Measurements from ENCODE around the gene MTHFSD.

MTHFSD gene

DNA sequence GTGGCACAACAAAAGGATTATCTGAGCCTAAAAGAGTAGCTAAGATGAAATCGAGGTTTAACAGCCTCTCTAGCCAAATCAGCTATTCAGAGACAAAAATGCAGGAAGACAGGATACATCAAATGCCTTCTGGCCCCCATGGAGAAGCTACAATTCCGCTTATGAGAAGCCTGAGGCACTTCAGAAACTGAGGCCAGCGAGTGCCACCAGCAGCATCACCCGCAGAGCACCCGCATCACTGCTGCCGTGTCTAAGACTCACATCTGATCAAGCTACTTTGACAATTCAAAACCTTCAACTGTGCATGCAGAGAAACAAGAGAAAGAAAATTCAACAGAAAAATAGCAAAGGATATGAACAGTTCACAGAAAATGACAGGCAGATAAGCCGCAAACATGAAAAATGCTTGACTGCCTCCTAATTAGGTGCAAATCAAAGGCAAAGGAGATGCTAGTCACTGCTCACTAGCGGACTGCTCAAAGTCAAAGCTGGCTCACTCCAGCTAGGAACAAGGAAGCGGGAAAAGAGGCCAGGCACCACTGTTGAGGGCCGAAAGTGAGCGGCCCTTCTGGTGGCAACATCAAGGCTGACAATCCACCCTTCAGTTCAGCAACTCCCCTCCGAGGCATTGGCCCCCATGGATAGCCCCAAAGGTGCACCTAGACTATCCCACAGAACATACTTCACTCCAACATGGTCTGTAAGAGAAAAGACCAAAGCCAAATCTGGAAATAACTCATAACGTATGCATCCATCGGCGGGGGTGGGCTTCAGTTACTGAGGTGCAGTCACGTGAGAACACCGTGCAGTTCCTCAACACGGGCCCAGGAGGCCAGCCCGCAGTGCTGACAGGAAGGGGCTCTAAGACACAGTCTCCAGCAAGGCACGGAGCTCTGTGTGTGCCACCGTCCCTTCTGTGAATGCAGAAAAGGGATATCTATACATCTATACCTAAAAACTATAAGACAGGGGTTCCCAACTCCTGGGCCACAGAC is 12.0 kb downstream of the MTHFSD start:
- no peaks in the 10 kb centered on the region for H3K79me1 ChIP-seq (ENCODE audit: low read length)
- no CpG with 5 or more reads among the region's 21 CpGs for WGBS (ENCODE audit: extremely low coverage, insufficient coverage, low lambda C conversion rate)
- H3K4me2 ChIP-seq (ENCODE audit: low read length), result no peak overlapping the region
- no peaks in the 10 kb centered on the region for H3K79me2 ChIP-seq (ENCODE audit: control insufficient read depth, insufficient read depth, low read length)
- H2BK15ac ChIP-seq (replicated peaks; ENCODE audit: low read depth), result no peak overlapping the region
- H3K36me3 ChIP-seq (ENCODE audit: control insufficient read depth, insufficient read depth, low read length), result no peaks in the 10 kb centered on the region
- H3K4ac ChIP-seq (ENCODE audit: low read depth, low read length), result no peak overlapping the region
- H2BK120ac ChIP-seq (ENCODE audit: low read depth, low read length), result no peak overlapping the region
- no peak overlapping the region for H4K8ac ChIP-seq (ENCODE audit: low read depth, low read length)
- no peak overlapping the region for H3K23ac ChIP-seq (ENCODE audit: low read length)
- no peak overlapping the region for H3K18ac ChIP-seq (ENCODE audit: low read length)
- no peak overlapping the region for H3K9ac ChIP-seq (ENCODE audit: low read length)
- no peak overlapping the region for H3K27ac ChIP-seq (ENCODE audit: low read depth, low read length)
- H4K5ac ChIP-seq (ENCODE audit: low read length), result no peak overlapping the region
- no peaks in the 10 kb centered on the region for H3K27me3 ChIP-seq (ENCODE audit: insufficient read depth, low read length, poor library complexity)
- H2AK5ac ChIP-seq (ENCODE audit: low read length), result no peak overlapping the region
- no peak overlapping the region for H3K56ac ChIP-seq (ENCODE audit: low read length)
- no peak overlapping the region for H3K4me3 ChIP-seq (ENCODE audit: low read length)
- no peaks in the 10 kb centered on the region for H3K4me1 ChIP-seq (ENCODE audit: control insufficient read depth, low read depth, low read length)
- H2BK5ac ChIP-seq (ENCODE audit: low read length), result no peak overlapping the region
- no peak for DNase-seq

GRCh38 chr16:86541560-86541959 is 13.5 kb downstream of the MTHFSD start:
- no peaks in the 10 kb centered on the region for H3K4me1 ChIP-seq (ENCODE audit: control insufficient read depth, low read depth, low read length)
- WGBS (ENCODE audit: extremely low coverage, insufficient coverage, low lambda C conversion rate), result no CpG with 5 or more reads among the region's 11 CpGs
- no peaks in the 10 kb centered on the region for H3K27me3 ChIP-seq (ENCODE audit: insufficient read depth, low read length, poor library complexity)
- no peak overlapping the region for H3K23ac ChIP-seq (ENCODE audit: low read length)
- no peak overlapping the region for H2BK15ac ChIP-seq (replicated peaks; ENCODE audit: low read depth)
- no peak overlapping the region for H3K27ac ChIP-seq (ENCODE audit: low read depth, low read length)
- no peak overlapping the region for H2BK5ac ChIP-seq (ENCODE audit: low read length)
- H3K4me2 ChIP-seq (ENCODE audit: low read length), result no peak overlapping the region
- no peak overlapping the region for H3K4me3 ChIP-seq (ENCODE audit: low read length)
- no peaks in the 10 kb centered on the region for H3K36me3 ChIP-seq (ENCODE audit: control insufficient read depth, insufficient read depth, low read length)
- no peak overlapping the region for H3K18ac ChIP-seq (ENCODE audit: low read length)
- H2BK120ac ChIP-seq (ENCODE audit: low read depth, low read length), result no peak overlapping the region
- H3K4ac ChIP-seq (ENCODE audit: low read depth, low read length), result no peak overlapping the region
- no peak overlapping the region for H3K9ac ChIP-seq (ENCODE audit: low read length)
- DNase-seq, result no peak
- no peaks in the 10 kb centered on the region for H3K79me2 ChIP-seq (ENCODE audit: control insufficient read depth, insufficient read depth, low read length)
- H4K8ac ChIP-seq (ENCODE audit: low read depth, low read length), result no peak overlapping the region
- H4K5ac ChIP-seq (ENCODE audit: low read length), result no peak overlapping the region
- H3K79me1 ChIP-seq (ENCODE audit: low read length), result no peaks in the 10 kb centered on the region
- no peak overlapping the region for H3K56ac ChIP-seq (ENCODE audit: low read length)
- no peak overlapping the region for H2AK5ac ChIP-seq (ENCODE audit: low read length)

DNA sequence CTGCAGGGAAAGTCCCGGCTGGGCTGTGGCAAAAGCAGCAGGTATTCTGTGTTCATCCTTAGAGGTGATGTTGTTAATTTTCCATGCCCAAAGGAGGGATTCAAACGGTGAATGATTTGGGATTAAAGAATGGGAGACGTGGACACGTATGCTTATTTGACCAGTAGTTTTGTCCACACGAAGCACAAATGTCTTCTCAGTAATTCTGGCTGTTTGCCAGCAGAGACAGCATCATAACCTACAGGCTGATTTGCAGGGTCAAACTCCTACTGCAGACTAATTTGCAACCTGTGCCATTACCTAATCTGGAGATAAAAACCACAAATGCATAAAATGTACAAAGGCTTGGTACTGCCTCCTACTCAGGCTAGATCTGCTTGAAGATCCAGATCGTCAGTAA is 14.1 kb downstream of the MTHFSD start:
- H4K5ac ChIP-seq (ENCODE audit: low read length), result no peak overlapping the region
- no peak overlapping the region for H2AK5ac ChIP-seq (ENCODE audit: low read length)
- no peaks in the 10 kb centered on the region for H3K36me3 ChIP-seq (ENCODE audit: control insufficient read depth, insufficient read depth, low read length)
- WGBS (ENCODE audit: extremely low coverage, insufficient coverage, low lambda C conversion rate), result no CpG with 5 or more reads among the region's 6 CpGs
- H3K18ac ChIP-seq (ENCODE audit: low read length), result no peak overlapping the region
- H3K56ac ChIP-seq (ENCODE audit: low read length), result no peak overlapping the region
- H3K4me2 ChIP-seq (ENCODE audit: low read length), result no peak overlapping the region
- no peak overlapping the region for H3K23ac ChIP-seq (ENCODE audit: low read length)
- H3K79me1 ChIP-seq (ENCODE audit: low read length), result no peaks in the 10 kb centered on the region
- no peak overlapping the region for H4K8ac ChIP-seq (ENCODE audit: low read depth, low read length)
- no peak overlapping the region for H3K27ac ChIP-seq (ENCODE audit: low read depth, low read length)
- H3K4me3 ChIP-seq (ENCODE audit: low read length), result no peak overlapping the region
- H2BK15ac ChIP-seq (replicated peaks; ENCODE audit: low read depth), result no peak overlapping the region
- H2BK120ac ChIP-seq (ENCODE audit: low read depth, low read length), result no peak overlapping the region
- H3K9ac ChIP-seq (ENCODE audit: low read length), result no peak overlapping the region
- no peak for DNase-seq
- no peak overlapping the region for H2BK5ac ChIP-seq (ENCODE audit: low read length)
- H3K4ac ChIP-seq (ENCODE audit: low read depth, low read length), result no peak overlapping the region
- H3K4me1 ChIP-seq (ENCODE audit: control insufficient read depth, low read depth, low read length), result no peaks in the 10 kb centered on the region
- no peaks in the 10 kb centered on the region for H3K79me2 ChIP-seq (ENCODE audit: control insufficient read depth, insufficient read depth, low read length)
- no peaks in the 10 kb centered on the region for H3K27me3 ChIP-seq (ENCODE audit: insufficient read depth, low read length, poor library complexity)

DNA sequence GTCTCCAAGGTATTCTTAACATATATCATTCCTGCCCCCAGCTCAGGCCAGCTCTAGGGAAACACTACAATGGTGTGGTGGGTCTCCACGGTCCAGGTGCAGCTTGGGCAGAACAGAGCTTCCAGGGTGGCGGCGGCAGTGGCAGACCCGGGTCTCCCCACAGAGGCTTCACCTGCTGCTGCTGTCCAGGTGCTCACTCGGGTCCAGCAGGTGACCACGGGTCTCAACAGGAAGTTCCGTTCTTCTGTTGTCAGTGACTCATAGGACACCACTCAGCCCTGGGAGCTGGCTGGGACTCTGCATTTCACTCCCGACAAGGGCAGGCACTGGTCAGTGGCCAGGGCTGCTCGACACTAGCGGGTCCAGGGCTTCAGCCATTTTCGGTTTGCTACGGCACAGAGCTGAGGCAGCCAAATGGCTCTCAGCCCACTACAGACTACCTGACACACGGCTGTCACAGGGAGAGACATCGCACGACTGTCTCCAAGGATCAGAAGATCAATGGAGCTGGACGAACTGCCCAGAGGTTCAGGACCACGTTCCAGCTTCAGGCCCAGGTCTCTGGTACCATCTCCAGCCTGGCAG is 16.7 kb downstream of the MTHFSD start:
- Histone ChIP-seq H3K36me3 (ENCODE audit: control insufficient read depth, insufficient read depth, low read length) (no peaks in the 10 kb centered on the region), H4K8ac (ENCODE audit: low read depth, low read length) (no peak overlapping the region), H2BK120ac (ENCODE audit: low read depth, low read length) (no peak overlapping the region), H2BK15ac (replicated peaks; ENCODE audit: low read depth) (no peak overlapping the region), H3K4ac (ENCODE audit: low read depth, low read length) (no peak overlapping the region), H3K79me2 (ENCODE audit: control insufficient read depth, insufficient read depth, low read length) (no peaks in the 10 kb centered on the region), H2AK5ac (ENCODE audit: low read length) (no peak overlapping the region), H4K5ac (ENCODE audit: low read length) (no peak overlapping the region), H3K9ac (ENCODE audit: low read length) (no peak overlapping the region), H3K79me1 (ENCODE audit: low read length) (no peaks in the 10 kb centered on the region), H3K4me3 (ENCODE audit: low read length) (no peak overlapping the region), H3K18ac (ENCODE audit: low read length) (no peak overlapping the region), H3K23ac (ENCODE audit: low read length) (no peak overlapping the region), H3K4me1 (ENCODE audit: control insufficient read depth, low read depth, low read length) (no peaks in the 10 kb centered on the region), H3K27ac (ENCODE audit: low read depth, low read length) (no peak overlapping the region), H3K56ac (ENCODE audit: low read length) (no peak overlapping the region), H3K27me3 (ENCODE audit: insufficient read depth, low read length, poor library complexity) (no peaks in the 10 kb centered on the region), H2BK5ac (ENCODE audit: low read length) (no peak overlapping the region), H3K4me2 (ENCODE audit: low read length) (no peak overlapping the region)
- no CpG with 5 or more reads among the region's 17 CpGs for WGBS (ENCODE audit: extremely low coverage, insufficient coverage, low lambda C conversion rate)
- DNase-seq, result no peak

DNA sequence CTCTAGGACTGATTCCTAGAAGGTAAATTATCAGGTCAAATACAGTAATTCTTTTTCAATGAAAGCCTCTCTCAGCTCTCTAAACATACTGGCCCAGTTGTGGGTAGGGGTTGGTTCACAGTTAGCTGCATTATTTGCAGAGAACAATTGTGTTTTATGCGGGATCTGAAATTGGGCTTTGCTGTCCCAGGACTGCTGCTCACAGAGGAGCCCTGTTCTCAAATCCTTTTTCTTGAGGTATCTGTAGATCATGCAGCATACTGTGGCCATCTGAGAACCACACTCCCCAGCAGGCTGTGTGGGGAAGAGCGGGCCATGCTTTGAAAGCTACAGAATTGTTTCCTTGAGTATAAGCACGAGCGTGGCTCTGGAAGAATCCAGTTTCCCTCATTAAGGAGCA is 17.5 kb downstream of the MTHFSD start:
- no peak overlapping the region for H2BK5ac ChIP-seq (ENCODE audit: low read length)
- no peak overlapping the region for H3K4me3 ChIP-seq (ENCODE audit: low read length)
- H2BK120ac ChIP-seq (ENCODE audit: low read depth, low read length), result no peak overlapping the region
- DNase-seq, result no peak
- H3K27ac ChIP-seq (ENCODE audit: low read depth, low read length), result no peak overlapping the region
- no CpG with 5 or more reads among the region's 4 CpGs for WGBS (ENCODE audit: extremely low coverage, insufficient coverage, low lambda C conversion rate)
- no peak overlapping the region for H2BK15ac ChIP-seq (replicated peaks; ENCODE audit: low read depth)
- no peak overlapping the region for H3K56ac ChIP-seq (ENCODE audit: low read length)
- H3K9ac ChIP-seq (ENCODE audit: low read length), result no peak overlapping the region
- no peaks in the 10 kb centered on the region for H3K79me1 ChIP-seq (ENCODE audit: low read length)
- H3K4ac ChIP-seq (ENCODE audit: low read depth, low read length), result no peak overlapping the region
- H4K8ac ChIP-seq (ENCODE audit: low read depth, low read length), result no peak overlapping the region
- no peak overlapping the region for H3K4me2 ChIP-seq (ENCODE audit: low read length)
- no peak overlapping the region for H3K23ac ChIP-seq (ENCODE audit: low read length)
- H3K36me3 ChIP-seq (ENCODE audit: control insufficient read depth, insufficient read depth, low read length), result no peaks in the 10 kb centered on the region
- H4K5ac ChIP-seq (ENCODE audit: low read length), result no peak overlapping the region
- H2AK5ac ChIP-seq (ENCODE audit: low read length), result no peak overlapping the region
- no peak overlapping the region for H3K18ac ChIP-seq (ENCODE audit: low read length)
- no peaks in the 10 kb centered on the region for H3K79me2 ChIP-seq (ENCODE audit: control insufficient read depth, insufficient read depth, low read length)
- H3K4me1 ChIP-seq (ENCODE audit: control insufficient read depth, low read depth, low read length), result no peaks in the 10 kb centered on the region
- H3K27me3 ChIP-seq (ENCODE audit: insufficient read depth, low read length, poor library complexity), result no peaks in the 10 kb centered on the region
